Caco-2 (cell line): ENCODE results near the gene MEIS1. TPM values are rescaled to one million over a fixed set of nuclear protein-coding genes. Genes with fewer than 3 reads are reported as not detected.

Experiments
- BruUV-seq: library from RNA; stranded (reverse); fragments of 400-500 nt; replicated peaks from 2 replicates; lab custom pipeline; 2021; lab: Mats Ljungman, UMichigan
- CTCF ChIA-PET: fragments of 300-600 bp; sonication (Branson Sonifier 250); formaldehyde crosslinking; loops from one replicate; lab custom pipeline; 2022; ENCODE audit warnings: antibody characterized with exemption; lab: Charles Lee
- POLR2A ChIA-PET: fragments of 300-600 bp; sonication (Branson Sonifier 250); formaldehyde crosslinking; loops from one replicate; lab custom pipeline; 2022; ENCODE audit warnings: antibody characterized with exemption; lab: Charles Lee
- DNase-seq, 2 experiments: peaks; one replicate each; pipeline versions ENCODE4 v3.0.0 to v3.0.0-alpha.2; 2020 to 2022
- H3K27me3 ChIP-seq: replicated peaks from 2 replicates; pipeline ENCODE4 v1.6.0; 2011; ENCODE audit warnings: low read length; ENCODE audit not compliant: control insufficient read depth, insufficient read depth
- H3K36me3 ChIP-seq: 2 replicates; pipeline ENCODE4 v1.5.1; 2011; ENCODE audit warnings: low read length; ENCODE audit not compliant: control insufficient read depth, insufficient read depth
- H3K4me1 ChIP-seq: fragments of 250-450 bp; sonication (Bioruptor Pico); 2 replicates; pipeline ENCODE4 v1.5.1; 2020; ENCODE audit warnings: mild to moderate bottlenecking
- H3K4me3 ChIP-seq: 2 replicates; pipeline ENCODE4 v1.5.1; 2011; ENCODE audit warnings: low read depth, mild to moderate bottlenecking, control low read depth, low read length
- H3K9me3 ChIP-seq: fragments of 250-450 bp; sonication (Bioruptor Pico); 2 replicates; pipeline ENCODE4 v1.5.1; 2020; ENCODE audit warnings: mild to moderate bottlenecking, moderate library complexity
- H3K27ac Mint-ChIP-seq: one replicate; pipeline ENCODE4 v1.8.0; 2022; ENCODE audit warnings: mixed read lengths; ENCODE audit not compliant: unreplicated experiment
- H3K27me3 Mint-ChIP-seq: one replicate; pipeline ENCODE4 v1.8.0; 2022; ENCODE audit warnings: mixed read lengths; ENCODE audit not compliant: insufficient read depth, unreplicated experiment
- H3K36me3 Mint-ChIP-seq: one replicate; pipeline ENCODE4 v1.8.0; 2022; ENCODE audit warnings: mild to moderate bottlenecking, mixed read lengths; ENCODE audit not compliant: insufficient read depth, unreplicated experiment
- H3K4me1 Mint-ChIP-seq: one replicate; pipeline ENCODE4 v1.8.0; 2022; ENCODE audit warnings: low read depth, mixed read lengths; ENCODE audit not compliant: unreplicated experiment
- H3K4me3 Mint-ChIP-seq: one replicate; pipeline ENCODE4 v1.8.0; 2022; ENCODE audit warnings: mild to moderate bottlenecking, moderate library complexity, mixed read lengths; ENCODE audit not compliant: unreplicated experiment
- H3K9me3 Mint-ChIP-seq: one replicate; pipeline ENCODE4 v1.8.0; 2022; ENCODE audit warnings: mixed read lengths; ENCODE audit not compliant: unreplicated experiment
- intact Hi-C: fragments of 100-400 bp; cut with micrococcal nuclease; formaldehyde crosslinking; loops from one replicate; pipeline ENCODE4 v1.10.0; 2022; ENCODE audit not compliant: unreplicated experiment
- total RNA-seq: library from RNA; stranded (reverse); gene quantifications from 2 replicates; pipeline ENCODE4 v1.2.3, GENCODE V29; 2022
- TF ChIP-seq, protein P1 (sequence below), 2 experiments: fragments of 200-600 bp in 1 of 2; IDR thresholded peaks; 1 replicate in 1 of 2; 2 replicates in 1 of 2; pipeline versions ENCODE4 v1.5.1 to v1.8.0; 2011 to 2022; ENCODE audit warnings: antibody characterized with exemption in 1 of 2, control low read depth in 1 of 2, inconsistent platforms in 1 of 2, low read depth in 1 of 2, low read length in 1 of 2, mild to moderate bottlenecking in 1 of 2, moderate library complexity in 1 of 2; ENCODE audit not compliant: insufficient read depth in 1 of 2, severe bottlenecking in 1 of 2, unreplicated experiment in 1 of 2

The MEIS1 gene
- total RNA-seq, 1 experiment from 2014 or later = 7.4 TPM

DNA sequence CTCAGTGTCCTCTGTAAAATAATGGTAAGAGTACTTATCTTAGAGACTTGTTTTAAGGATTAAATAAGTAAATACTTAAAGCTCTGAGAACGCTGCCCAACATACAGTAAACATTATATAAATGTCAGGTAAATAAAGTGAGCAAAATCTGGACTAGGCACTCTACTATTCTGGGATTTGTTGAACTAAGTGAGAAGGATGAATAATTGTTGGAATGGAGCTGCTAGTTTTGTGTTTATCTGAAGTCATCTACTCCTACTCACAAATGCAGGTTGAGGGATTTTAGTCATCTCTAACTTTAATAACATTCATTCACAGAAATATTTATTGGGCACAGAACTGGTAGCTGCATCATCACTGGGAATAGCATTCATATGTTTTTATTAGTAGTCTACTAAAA, 103.4 kb downstream of the MEIS1 start:
- intact Hi-C loops = no loop called here
- Mint-ChIP-seq H3K36me3 (no peaks in the 10 kb centered on the region), H3K9me3 (no peaks in the 10 kb centered on the region), H3K27me3 (no peaks in the 10 kb centered on the region), H3K4me1 (no peaks in the 10 kb centered on the region), H3K4me3 (no peak overlapping the region), H3K27ac (no peak overlapping the region)
- CTCF ChIA-PET = no interaction called here
- Histone ChIP-seq H3K9me3 (no peaks in the 10 kb centered on the region), H3K36me3 (no peaks in the 10 kb centered on the region), H3K4me1 (peaks cover 17% of the 10 kb centered on the region), H3K4me3 (no peak overlapping the region), H3K27me3 (no peaks in the 10 kb centered on the region)
- POLR2A ChIA-PET = no interaction called here
- no TSS peak for BruUV-seq
- no peak for DNase-seq
- TF ChIP-seq, protein P1, sequence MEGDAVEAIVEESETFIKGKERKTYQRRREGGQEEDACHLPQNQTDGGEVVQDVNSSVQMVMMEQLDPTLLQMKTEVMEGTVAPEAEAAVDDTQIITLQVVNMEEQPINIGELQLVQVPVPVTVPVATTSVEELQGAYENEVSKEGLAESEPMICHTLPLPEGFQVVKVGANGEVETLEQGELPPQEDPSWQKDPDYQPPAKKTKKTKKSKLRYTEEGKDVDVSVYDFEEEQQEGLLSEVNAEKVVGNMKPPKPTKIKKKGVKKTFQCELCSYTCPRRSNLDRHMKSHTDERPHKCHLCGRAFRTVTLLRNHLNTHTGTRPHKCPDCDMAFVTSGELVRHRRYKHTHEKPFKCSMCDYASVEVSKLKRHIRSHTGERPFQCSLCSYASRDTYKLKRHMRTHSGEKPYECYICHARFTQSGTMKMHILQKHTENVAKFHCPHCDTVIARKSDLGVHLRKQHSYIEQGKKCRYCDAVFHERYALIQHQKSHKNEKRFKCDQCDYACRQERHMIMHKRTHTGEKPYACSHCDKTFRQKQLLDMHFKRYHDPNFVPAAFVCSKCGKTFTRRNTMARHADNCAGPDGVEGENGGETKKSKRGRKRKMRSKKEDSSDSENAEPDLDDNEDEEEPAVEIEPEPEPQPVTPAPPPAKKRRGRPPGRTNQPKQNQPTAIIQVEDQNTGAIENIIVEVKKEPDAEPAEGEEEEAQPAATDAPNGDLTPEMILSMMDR (IDR thresholded peaks at IDR 0.05; ENCODE audit: insufficient read depth in 1 of 2, low read depth in 1 of 2, low read length in 1 of 2, severe bottlenecking in 1 of 2, unreplicated experiment in 1 of 2) = no peak

DNA sequence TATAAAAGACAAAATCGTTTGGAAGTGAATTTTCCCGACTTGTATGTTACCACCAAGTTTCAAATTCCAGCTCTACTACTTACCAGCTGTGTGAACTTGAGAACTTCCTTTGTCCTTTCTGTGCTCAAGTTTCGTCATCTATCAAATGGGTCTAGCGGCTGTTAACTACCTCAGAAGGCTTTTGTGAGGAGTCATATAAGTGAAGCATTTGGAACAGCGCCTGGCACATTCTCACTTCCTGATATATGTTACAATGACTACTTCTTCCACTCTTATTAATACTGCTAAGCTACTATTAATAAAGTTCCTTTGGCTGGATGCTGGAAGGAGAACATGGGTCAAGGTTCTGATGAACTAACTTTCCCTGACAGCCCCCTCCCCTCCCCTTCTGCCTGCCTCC, 104.5 kb downstream of the MEIS1 start:
- H3K27me3 ChIP-seq = no peaks in the 10 kb centered on the region
- ChIA-PET POLR2A (no interaction called here), CTCF (no interaction called here)
- Mint-ChIP-seq H3K36me3 (no peaks in the 10 kb centered on the region), H3K27ac (no peak overlapping the region), H3K27me3 (no peaks in the 10 kb centered on the region), H3K4me1 (no peaks in the 10 kb centered on the region), H3K4me3 (no peak overlapping the region), H3K9me3 (no peaks in the 10 kb centered on the region)
- TF ChIP-seq, protein P1 (IDR thresholded peaks at IDR 0.05; ENCODE audit: insufficient read depth in 1 of 2, low read depth in 1 of 2, low read length in 1 of 2, severe bottlenecking in 1 of 2, unreplicated experiment in 1 of 2) = no peak
- BruUV-seq = no TSS peak
- H3K4me1 ChIP-seq = peaks cover 13% of the 10 kb centered on the region
- H3K36me3 ChIP-seq = no peaks in the 10 kb centered on the region
- DNase-seq = no peak
- intact Hi-C loops = no loop called here
- H3K4me3 ChIP-seq = no peak overlapping the region
- H3K9me3 ChIP-seq = no peaks in the 10 kb centered on the region

DNA sequence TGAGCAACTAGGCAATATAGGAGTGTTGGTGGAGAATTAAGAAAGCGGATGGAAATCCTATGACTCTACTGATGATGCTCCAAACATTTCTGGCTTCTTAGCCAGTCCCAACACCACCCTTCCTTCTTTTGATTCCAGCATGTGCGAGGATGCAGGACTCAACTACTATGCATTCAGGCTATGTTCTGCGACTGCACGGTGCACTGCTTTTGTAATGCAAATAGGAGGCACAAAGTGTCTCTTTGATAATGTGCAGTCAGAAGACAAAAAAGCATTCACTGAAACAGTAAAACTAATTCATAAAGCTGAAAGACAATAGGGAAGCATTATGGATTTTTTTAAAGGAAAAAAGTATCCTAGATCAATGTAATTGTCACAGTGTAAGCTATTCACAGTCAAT, 106.7 kb downstream of the MEIS1 start:
- no peaks in the 10 kb centered on the region; the same call in 1 of the 2 replicates for H3K4me1 ChIP-seq
- no peak for DNase-seq
- no TSS peak for BruUV-seq
- CTCF ChIA-PET = no interaction called here
- H3K9me3 ChIP-seq = no peaks in the 10 kb centered on the region
- peaks cover under 1% of the 10 kb centered on the region for H3K4me1 Mint-ChIP-seq
- no peaks in the 10 kb centered on the region for H3K36me3 Mint-ChIP-seq
- H3K4me3 ChIP-seq = no peak overlapping the region
- POLR2A ChIA-PET = no interaction called here
- no peak overlapping the region for H3K4me3 Mint-ChIP-seq
- H3K9me3 Mint-ChIP-seq = no peaks in the 10 kb centered on the region
- H3K27me3 ChIP-seq = no peaks in the 10 kb centered on the region
- no peaks in the 10 kb centered on the region for H3K27me3 Mint-ChIP-seq
- intact Hi-C loops = no loop called here
- H3K36me3 ChIP-seq = no peaks in the 10 kb centered on the region
- no peak overlapping the region for H3K27ac Mint-ChIP-seq
- TF ChIP-seq, protein P1 (IDR thresholded peaks at IDR 0.05; ENCODE audit: insufficient read depth in 1 of 2, low read depth in 1 of 2, low read length in 1 of 2, severe bottlenecking in 1 of 2, unreplicated experiment in 1 of 2) = no peak
